Measurements from ENCODE around the gene MKI67. TPM values are rescaled to one million over a fixed set of nuclear protein-coding genes. Genes with fewer than 3 reads are reported as not detected.

MKI67 gene, protein sequence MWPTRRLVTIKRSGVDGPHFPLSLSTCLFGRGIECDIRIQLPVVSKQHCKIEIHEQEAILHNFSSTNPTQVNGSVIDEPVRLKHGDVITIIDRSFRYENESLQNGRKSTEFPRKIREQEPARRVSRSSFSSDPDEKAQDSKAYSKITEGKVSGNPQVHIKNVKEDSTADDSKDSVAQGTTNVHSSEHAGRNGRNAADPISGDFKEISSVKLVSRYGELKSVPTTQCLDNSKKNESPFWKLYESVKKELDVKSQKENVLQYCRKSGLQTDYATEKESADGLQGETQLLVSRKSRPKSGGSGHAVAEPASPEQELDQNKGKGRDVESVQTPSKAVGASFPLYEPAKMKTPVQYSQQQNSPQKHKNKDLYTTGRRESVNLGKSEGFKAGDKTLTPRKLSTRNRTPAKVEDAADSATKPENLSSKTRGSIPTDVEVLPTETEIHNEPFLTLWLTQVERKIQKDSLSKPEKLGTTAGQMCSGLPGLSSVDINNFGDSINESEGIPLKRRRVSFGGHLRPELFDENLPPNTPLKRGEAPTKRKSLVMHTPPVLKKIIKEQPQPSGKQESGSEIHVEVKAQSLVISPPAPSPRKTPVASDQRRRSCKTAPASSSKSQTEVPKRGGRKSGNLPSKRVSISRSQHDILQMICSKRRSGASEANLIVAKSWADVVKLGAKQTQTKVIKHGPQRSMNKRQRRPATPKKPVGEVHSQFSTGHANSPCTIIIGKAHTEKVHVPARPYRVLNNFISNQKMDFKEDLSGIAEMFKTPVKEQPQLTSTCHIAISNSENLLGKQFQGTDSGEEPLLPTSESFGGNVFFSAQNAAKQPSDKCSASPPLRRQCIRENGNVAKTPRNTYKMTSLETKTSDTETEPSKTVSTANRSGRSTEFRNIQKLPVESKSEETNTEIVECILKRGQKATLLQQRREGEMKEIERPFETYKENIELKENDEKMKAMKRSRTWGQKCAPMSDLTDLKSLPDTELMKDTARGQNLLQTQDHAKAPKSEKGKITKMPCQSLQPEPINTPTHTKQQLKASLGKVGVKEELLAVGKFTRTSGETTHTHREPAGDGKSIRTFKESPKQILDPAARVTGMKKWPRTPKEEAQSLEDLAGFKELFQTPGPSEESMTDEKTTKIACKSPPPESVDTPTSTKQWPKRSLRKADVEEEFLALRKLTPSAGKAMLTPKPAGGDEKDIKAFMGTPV (N-terminal part only)
- 0.26 and 0.64 TPM in 2 replicates for total RNA-seq

DNA sequence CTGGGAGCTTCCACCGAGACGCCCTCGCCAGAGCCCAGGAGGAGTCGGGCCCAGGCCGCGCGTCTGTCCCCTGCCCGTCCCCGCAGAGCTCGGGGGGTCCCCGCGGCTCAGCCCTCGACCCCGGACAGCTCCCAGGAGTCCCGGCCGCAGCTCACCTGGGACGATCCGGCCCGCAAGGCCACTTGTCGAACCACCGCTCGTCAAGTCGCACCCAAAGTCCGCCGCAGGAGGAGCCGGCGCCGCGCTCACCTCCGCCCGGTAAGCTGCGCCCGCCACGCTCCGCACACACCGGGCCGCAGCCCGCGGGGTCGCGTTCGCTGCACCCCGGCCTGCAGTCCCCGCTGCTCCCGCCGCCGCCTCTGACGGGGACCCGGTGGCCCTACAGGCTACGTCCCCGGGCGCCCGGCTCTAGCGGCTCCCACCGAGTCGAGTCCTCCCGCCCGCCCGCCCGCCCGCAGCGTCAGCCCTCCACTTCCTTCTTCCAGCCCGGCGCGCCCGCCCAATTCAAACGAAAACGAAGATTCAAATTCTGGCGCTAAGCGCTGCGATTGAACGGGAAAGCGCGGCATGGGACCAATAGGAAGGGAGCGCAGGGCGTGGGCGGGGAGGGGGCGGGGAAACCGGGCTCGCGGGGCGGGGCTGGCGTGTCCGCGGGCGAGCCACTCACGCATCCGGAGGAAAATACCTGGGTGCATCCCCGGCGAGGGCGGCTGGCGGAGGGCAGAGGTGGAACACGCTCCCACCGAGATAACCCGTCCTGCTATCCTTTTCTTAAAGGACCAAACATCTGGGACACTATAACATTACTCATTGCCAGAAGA, at the start of gene MKI67:
MKI67 (minus strand) TSS at position 480 of the 821 bp plus-strand sequence. CDS start 756 bp downstream, outside the sequence.
- no peak for FAIRE-seq
- DNase-seq (ENCODE audit: low read depth): peak; percentile 82
- H3K4me3 ChIP-seq (ENCODE audit: low read depth, low read length): peak within 1 kb of the TSS; percentile 78
- no peaks in the 10 kb centered on the region for H3K27me3 ChIP-seq (ENCODE audit: control insufficient read depth, insufficient read depth, low read length)
- TF ChIP-seq CTCF (IDR thresholded peaks at IDR 0.05; ENCODE audit: insufficient read depth, low read length, severe bottlenecking): no peak
- no peaks in the 10 kb centered on the region for H3K36me3 ChIP-seq (ENCODE audit: control insufficient read depth, insufficient read depth, low read length)

DNA sequence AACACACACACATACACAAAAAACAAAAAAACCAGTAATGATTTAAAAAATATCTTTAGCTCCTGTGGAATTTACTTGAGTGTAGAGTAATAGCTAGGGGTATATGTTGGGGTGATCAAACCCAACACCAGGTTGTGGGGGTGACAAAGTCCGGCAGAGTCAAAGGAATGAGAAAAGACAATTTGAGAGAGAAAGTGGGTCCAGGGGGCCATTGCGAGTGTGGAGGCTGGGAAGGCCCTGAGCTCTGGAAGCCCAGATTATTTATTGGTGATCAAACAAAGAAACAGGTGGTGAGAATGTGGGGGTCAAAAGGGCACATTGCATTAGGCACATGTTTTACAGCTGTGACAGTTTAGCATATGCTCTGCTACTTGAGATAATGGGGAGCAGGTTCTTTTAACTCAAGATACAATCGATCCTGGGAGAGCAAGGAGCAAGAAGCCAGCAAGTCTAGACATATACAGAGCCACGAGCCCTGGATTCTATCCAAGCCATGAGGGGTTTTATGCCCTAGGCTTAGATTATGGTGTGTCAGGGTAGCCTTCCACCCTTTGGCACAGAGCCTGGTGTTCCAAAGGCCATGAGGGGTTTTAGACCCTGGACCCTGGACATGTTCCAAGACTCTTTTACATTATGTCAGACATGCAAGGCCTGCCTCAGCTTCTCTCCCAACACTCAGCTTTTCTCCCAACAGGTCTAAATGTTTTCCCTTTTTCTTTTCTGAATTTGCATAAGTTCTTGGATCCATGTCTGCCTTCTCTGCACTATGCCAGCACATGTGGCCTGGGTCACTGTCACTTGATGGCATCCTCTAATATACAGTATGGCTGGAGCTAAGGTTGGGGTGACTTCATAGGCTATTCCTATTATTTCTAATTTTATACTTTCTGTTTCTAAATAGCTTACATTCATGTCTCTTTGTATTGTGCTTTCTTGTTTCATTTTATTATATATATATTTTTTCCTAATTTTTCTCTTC, 48.6 kb upstream of the MKI67 start:
- no peaks in the 10 kb centered on the region for H3K27me3 ChIP-seq (ENCODE audit: control insufficient read depth, insufficient read depth, low read length)
- DNase-seq (ENCODE audit: low read depth): no peak
- H3K4me3 ChIP-seq (ENCODE audit: low read depth, low read length): no peak overlapping the region
- H3K36me3 ChIP-seq (ENCODE audit: control insufficient read depth, insufficient read depth, low read length): no peaks in the 10 kb centered on the region
- no peak for FAIRE-seq
- no peak for TF ChIP-seq CTCF (IDR thresholded peaks at IDR 0.05; ENCODE audit: insufficient read depth, low read length, severe bottlenecking)

DNA sequence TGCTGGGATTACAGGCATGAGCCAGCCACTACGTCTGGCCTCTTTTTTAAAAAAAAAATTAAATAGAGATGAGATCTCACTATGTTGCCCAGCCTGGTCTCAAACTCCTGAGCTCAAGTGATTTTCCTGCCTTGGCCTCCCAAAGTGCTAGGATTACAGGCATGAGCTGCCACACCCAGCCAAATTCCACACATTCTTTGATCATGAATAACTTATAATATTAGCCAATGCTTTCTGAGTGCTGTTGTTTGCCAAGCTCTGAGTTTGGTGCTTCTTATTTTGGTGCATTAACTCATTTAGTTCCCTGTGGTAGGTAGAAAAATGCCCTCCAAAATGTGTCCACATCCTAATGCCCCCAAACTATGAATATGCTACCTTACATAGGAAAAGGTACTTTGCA, 47.2 kb upstream of the MKI67 start:
- no peaks in the 10 kb centered on the region for H3K27me3 ChIP-seq (ENCODE audit: control insufficient read depth, insufficient read depth, low read length)
- DNase-seq (ENCODE audit: low read depth) (peak; percentile 47), FAIRE-seq (no peak)
- no peak for TF ChIP-seq CTCF (IDR thresholded peaks at IDR 0.05; ENCODE audit: insufficient read depth, low read length, severe bottlenecking)
- H3K4me3 ChIP-seq (ENCODE audit: low read depth, low read length): no peak overlapping the region
- no peaks in the 10 kb centered on the region for H3K36me3 ChIP-seq (ENCODE audit: control insufficient read depth, insufficient read depth, low read length)

GRCh38 chr10:128172756-128173155, 46.5 kb upstream of the MKI67 start:
- H3K27me3 ChIP-seq (ENCODE audit: control insufficient read depth, insufficient read depth, low read length): no peaks in the 10 kb centered on the region
- FAIRE-seq (no peak), DNase-seq (ENCODE audit: low read depth) (no peak)
- H3K36me3 ChIP-seq (ENCODE audit: control insufficient read depth, insufficient read depth, low read length): no peaks in the 10 kb centered on the region
- no peak overlapping the region for H3K4me3 ChIP-seq (ENCODE audit: low read depth, low read length)
- no peak for TF ChIP-seq CTCF (IDR thresholded peaks at IDR 0.05; ENCODE audit: insufficient read depth, low read length, severe bottlenecking)
